Measurements from ENCODE around the gene CALCA. TPM values are rescaled to one million over a fixed set of nuclear protein-coding genes. Genes with fewer than 3 reads are reported as not detected.

CALCA gene
- polyA plus RNA-seq, 1 donor from 2014 or later = not detected

Other genes starting within 250 kb of the CALCA start
- 21.6 TPM for gene CYP2R1, start 80.1 kb downstream of the CALCA start, polyA plus RNA-seq
- gene CALCB, start 101.2 kb upstream of the CALCA start, polyA plus RNA-seq = 0.13 TPM
- gene INSC, start 142.6 kb upstream of the CALCA start, polyA plus RNA-seq = 0.31 TPM